HG03565 (cell line): ENCODE measurements around the gene SLC35D1.
A peak's percentile ranks its signal among the peaks of the same experiment; 100 is the strongest.
"Not testable (repeated sequence)": the region's sequence is repeated elsewhere in the genome, so short reads cannot be mapped to it uniquely, and the experiment has no call there.

Experiments
- ATAC-seq: cut with Tn5 transposase; IDR thresholded peaks from one replicate; pipeline ENCODE4 v1.9.1; 2021; ENCODE audit warnings: mild to moderate bottlenecking, moderate library complexity; ENCODE audit not compliant: unreplicated experiment

Gene SLC35D1

DNA sequence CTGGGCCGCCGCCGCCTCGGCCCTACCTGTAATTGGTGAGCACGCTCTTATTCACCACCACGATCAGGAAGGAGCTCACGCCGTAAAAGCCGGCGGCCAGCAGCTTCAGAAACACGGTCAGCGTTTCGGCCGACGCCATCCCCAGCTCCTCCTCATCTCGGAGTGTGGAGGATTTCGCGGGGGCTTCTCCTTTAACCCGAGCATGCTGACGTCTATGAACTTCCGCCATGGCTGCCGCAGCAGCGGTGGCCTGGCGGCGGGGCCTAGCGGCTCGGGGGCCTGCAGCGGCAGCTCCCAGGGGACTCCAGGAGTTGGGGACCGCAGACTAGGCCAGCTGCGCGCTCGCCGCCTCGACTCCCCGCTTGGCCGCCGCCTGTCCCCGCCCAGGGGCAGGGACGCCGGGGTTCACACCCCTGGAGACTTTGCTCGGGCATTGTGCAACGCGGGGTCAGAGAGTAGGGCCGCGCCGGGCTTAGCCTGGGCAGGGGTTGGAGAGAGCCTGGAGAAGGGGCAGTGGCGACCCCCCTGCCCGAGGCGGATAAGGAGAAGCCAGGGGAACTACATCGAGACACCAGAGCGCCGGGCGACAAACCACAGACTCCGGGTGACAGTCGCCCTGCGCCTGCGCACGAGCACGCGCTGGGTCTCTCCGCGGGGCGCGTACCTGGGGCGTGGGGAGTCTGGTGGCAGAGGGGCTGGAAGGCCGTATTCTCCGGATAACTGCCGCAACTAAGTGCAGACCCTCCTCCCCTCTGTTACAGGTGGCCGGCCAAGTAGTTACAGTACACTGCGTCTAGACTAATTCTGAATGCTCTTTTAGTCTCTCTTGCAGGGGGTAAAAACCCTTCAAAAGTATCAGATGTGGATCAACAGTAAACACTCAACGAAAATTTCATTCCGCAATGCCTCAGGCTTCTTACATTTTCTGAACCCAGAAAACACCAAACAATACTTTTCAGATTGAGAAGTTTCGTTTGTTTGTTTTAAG, at the start of gene SLC35D1:
Gene SLC35D1 (minus strand): TSS at position 364 of the 988 bp plus-strand sequence. CDS start 135 bp downstream, at position 229.
- ATAC-seq: peak; percentile 73

- no peak for ATAC-seq
Measured at GRCh38 chr1:67103548-67103947, 49.6 kb upstream of the SLC35D1 start.

- ATAC-seq: no peak
Measured at GRCh38 chr1:67100833-67101232, 46.9 kb upstream of the SLC35D1 start.

DNA sequence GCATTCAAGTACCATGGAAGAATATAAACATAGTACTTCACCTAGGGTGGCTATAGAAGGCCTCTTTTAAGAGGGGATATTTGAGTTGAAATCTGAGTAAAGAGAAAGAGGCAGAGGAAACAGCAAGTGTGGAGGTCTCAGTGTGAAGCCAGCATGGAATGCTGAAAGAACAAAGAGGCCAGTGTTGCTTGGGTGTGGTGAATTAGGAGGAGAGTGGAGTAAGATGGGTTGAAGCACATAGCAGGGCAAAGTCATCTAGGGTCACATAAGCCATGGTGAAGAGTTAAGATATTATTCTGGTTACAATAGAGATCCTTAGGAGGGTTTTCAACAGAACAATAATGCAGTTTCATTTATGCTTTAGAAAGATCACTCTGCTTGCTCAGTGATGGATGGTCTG, 43.4 kb upstream of the SLC35D1 start:
- no peak for ATAC-seq

- no peak for ATAC-seq
Measured at GRCh38 chr1:67094191-67094590, 40.2 kb upstream of the SLC35D1 start.

DNA sequence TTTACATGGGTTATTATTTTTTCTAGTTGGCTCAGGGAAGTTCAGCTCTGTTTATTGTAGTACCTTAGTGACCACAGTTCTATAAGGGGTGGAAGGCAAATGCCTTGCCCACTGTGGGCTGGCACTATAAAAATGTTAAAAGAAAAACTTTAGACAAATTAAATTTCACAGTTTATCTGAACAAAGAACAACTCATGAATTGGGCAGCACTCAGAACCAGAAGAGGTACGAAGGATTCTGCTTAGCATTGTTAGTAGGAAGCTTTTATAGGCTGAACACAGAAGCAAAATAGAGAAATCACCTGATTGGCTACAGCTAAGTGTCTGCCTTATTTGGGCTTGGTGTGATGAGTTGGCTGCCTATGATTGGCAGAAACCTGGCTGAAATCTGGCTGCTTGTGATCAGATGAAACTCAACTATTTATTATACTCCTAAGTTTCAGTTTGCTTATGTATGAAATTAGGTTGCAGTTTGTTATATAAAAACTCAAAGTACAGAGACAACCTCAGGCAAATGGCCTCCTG, 35.8 kb upstream of the SLC35D1 start:
- ATAC-seq: no peak

DNA sequence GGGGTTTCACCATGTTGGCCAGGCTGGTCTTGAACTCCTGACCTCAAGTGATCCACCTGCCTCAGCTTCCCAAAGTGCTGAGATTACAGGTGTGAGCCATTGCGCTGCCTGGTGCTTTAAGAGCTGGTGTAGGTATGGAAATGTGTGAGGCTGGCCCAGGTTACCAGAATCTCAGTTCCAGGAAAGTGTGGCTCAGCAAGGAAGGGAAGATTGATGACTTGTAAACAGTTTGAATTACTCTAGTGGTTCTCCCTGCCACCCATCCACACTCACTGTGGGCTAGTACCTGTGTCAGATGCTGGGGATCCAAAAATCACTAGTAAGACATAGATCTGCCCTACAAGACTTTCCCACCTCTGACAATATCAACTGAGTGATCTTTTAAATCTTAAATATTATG, 34.5 kb upstream of the SLC35D1 start:
- ATAC-seq: no peak

- ATAC-seq: no peak
Measured at GRCh38 chr1:67085326-67085725, 31.4 kb upstream of the SLC35D1 start.

DNA sequence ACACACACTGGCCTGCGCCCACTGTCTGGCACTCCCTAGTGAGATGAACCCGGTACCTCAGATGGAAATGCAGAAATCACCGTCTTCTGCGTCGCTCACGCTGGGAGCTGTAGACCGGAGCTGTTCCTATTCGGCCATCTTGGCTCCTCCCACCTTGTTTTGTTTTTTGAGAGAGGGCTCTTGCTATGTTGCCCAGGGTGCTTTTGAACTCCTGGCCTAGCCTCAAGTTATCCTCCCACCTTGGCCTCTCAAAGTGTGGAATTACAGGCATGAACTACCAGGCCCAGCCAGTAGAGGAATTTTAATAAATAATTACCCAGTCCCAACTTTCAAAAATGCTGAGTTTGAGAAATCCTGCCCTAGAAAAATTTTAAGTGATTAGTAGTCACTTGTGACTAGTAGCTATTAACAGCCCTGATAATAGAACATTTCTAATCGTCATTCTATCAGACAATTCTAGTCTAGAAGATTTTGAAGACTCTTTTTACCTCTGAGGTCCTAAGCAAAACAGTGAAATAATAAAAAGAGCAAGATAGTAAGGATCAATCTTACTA, 30.9 kb upstream of the SLC35D1 start:
- ATAC-seq: no peak

DNA sequence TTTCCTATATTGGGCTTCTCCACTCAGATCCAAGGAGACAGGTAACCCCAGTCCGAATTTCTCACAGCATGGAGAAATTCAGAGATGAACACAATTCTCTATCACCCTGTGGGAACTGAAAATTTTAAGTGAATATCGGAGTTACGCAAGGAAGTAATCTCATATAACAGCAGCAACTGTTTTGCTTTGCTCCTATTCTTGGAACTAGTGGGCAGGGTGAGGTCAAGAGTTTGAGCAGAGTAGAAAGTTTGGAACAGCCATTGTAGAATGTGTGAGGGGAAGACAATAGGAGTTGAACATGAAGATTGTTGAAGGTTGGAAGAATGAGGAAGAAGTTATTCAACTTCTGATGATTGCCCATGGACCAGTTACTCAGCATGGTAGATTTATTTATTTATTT, 24.3 kb upstream of the SLC35D1 start:
- no peak for ATAC-seq

GRCh38 chr1:67077593-67077992, 23.6 kb upstream of the SLC35D1 start:
- ATAC-seq: no peak

GRCh38 chr1:67072749-67073148, 18.8 kb upstream of the SLC35D1 start:
- ATAC-seq: no peak

- ATAC-seq: not testable (repeated sequence)
Measured at GRCh38 chr1:67067655-67068054, 13.7 kb upstream of the SLC35D1 start.

DNA sequence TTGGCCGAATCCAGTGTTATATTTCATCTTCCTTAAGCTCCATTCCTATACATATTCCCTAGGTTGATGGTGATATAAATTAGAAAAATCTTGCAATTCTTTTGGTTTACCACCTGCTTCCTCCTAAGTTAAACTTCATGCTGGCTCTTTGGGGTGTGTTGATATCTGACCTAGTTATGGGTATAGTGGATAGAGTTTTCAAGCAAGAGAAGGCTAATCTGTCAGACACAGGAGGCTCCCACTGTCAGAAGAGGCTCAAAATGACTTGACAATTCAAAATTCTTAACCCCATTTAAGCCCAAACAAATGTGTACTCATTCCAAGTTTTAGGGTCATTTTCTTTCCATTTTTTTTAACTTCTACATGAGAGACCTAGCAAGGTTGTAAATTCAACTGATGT, 8.5 kb upstream of the SLC35D1 start:
- no peak for ATAC-seq

DNA sequence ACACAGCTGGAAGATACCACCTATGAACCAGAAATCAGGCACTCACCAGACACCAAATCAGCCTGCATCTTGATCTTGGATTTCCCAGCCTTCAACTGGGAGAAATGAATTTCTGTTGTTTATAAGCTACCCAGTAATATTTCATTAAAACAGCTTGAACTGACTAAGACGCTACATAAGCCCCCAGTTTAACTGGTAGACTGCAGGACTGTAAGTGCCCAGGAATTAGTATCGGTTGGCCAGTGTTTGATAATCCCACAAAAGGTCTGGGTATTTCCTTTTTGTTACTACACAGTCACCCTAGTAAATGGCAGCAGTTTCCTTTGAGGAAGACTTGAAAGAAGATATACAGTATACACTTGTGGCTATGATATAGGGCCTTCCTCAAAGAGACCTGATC, 7.3 kb upstream of the SLC35D1 start:
- no peak for ATAC-seq

DNA sequence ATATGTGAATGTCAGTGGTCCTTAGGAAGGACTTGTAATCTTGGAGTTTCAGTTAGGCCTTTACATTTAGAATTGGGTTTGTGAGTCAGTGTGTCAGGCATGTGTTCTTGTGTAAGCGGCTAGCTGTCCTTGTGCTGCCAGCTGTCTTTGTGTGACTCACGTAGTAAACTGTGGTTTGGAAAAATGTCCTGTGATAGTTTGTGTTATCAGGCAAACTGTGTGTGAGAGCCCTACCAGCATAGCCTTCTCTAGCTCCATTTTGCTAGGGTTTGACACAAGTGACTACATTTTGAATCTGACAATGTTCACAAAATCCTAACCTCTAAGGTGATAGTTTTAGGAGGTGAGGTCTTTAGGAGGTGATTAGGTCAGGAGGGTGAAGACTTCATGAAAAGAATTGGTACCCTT, 6.9 kb upstream of the SLC35D1 start:
- ATAC-seq: no peak

DNA sequence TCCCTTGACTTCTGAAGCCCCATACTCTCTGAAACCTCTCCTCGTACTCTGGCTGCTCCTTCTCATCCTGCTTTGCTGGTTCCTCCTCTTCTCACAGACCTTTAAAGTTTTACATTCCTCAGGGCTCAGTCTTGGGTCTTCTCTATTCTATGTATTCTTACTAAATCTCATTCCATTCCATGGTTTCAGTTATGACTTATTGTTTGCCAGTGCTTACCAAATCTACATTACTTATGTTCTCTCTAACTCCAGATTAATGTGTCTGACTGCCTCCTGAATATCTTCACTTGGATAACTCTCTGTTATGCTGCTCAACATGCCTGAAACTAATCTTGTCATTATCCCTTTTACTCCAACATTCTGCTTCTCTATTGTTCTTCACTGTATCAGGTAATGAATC, 5.4 kb upstream of the SLC35D1 start:
- no peak for ATAC-seq

DNA sequence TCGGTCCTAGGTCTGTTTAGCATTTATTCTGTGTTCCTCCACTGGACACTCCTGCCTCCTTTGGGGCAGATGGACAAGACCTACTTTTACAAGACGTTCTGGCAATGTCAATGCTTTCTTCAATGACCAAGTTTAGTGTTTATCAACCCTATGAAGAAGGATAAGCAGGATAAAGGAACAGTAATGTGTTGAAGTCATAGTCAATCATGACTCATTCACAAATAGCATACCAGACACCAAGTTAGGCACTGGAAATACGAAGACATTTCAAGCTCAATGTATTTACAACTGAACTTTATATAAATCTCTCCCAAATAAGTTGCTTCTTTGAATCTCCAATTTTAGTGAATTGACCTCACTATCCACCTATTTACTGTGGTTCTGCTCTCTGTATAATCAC, 4.8 kb upstream of the SLC35D1 start:
- ATAC-seq: no peak

DNA sequence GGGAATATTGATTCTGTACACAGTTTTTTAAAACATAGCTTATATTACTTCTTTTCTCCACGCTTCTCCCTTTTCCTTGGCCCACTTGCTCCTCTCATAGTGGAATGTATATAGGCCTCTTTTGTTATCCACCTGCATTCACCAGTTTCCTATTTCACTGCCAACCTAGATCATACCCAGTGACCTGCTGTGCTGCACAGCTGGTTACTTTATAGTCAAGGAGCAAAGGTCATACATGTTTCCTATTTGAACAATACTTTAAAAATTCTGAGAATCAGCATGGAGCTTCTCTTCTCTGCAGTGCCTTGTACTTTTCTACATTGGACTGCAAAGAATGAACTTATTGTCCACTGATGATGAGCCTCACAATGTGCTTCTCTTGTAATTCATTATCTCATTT, 4.3 kb upstream of the SLC35D1 start:
- no peak for ATAC-seq

DNA sequence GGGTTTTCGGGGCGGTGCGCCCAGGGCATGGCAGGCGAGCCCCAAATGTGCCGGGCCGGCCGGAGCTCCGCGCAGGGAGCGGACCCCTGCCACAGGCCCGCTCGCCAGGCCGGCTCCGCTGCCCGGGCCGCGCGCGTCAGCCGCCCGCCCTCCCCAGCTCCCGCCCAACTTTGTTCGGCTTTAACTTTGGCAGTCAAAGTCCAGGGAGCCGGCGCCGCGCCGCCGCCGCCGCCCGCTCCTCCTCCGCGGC, 488 bp downstream of the SLC35D1 start:
- peak; percentile 20 for ATAC-seq

GRCh38 chr1:67052741-67053534, 1.0 kb downstream of the SLC35D1 start:
- no peak for ATAC-seq

DNA sequence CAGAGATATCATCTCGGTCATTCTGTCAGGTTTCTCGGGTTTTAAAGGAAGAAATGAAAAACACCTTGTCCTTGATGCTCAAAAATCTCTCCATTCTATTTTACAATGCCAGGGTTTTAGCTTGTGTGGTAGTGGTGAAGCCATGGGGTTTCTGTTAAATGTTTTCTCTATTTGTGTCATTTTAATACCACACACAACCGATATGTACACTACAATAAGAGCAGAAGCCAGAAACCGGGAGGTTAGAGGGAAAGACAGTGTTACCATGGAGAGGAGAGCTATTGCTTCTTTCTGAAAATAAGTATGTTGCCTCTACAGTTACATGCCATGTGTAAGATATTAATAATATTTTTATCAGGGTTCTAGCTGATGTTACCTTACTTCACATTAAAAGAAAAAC, 2.8 kb downstream of the SLC35D1 start:
- ATAC-seq: no peak
